ENCODE data around the gene WIPI1.
"Not testable (repeated sequence)": the region's sequence is repeated elsewhere in the genome, so short reads cannot be mapped to it uniquely, and the experiment has no call there.

Gene WIPI1

DNA sequence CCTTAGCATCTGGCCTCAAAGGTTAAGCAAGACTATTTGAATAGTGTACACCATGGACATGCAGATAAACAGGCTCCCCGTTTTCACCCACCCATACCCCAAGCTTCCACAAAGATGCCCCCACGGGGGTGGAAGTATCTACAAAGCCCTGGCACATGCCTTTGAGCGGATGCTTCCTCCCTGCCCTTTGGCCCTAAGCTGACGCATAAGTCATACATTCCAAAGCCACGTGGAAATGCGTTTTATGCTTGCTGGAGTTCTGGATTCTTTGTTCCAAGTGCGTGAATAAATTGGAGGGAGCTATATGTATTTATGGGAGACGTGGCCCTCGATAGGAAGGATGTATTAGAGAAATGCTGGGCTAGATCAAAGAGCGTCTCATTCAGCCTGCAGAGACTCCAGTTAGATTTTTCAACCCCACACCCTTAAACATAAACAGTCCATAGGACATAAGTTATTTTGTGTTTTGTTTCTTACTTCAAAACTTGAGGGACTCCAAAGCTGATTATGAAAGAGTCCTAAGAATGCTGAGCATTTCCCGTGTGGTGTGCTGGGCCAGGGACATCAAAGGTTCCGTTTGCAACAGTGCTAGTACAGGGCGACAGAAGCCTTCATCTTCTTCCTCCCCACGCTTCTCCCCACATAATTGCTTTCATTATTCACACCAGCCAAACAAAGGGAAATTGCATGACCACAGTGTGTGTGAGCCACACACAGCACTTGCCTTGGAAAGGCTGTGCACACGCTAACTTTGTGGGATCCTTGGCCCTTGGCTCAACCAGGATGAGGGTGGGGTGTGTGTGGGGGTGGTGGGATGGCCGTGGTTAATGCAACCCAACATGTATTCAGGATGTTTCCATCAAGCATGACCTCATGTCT, 73.6 kb downstream of the WIPI1 start:
- DNase-seq: peak; percentile 28

DNA sequence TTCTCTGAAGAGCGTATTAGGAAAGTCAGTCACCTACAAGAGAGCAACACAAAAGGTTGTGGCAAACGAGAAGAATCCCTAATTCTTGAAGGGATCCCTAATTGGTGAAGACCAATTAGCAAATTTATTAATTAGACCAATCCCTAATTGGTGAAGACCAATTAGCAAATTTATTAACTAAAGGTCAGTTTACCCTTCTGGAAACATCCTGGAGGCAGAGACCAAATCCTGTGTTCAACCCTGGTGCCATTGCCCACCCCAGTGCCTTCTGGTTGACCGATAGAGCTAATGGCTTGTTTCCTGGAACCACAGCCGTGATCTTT, 74.2 kb downstream of the WIPI1 start:
- no peak for DNase-seq

DNA sequence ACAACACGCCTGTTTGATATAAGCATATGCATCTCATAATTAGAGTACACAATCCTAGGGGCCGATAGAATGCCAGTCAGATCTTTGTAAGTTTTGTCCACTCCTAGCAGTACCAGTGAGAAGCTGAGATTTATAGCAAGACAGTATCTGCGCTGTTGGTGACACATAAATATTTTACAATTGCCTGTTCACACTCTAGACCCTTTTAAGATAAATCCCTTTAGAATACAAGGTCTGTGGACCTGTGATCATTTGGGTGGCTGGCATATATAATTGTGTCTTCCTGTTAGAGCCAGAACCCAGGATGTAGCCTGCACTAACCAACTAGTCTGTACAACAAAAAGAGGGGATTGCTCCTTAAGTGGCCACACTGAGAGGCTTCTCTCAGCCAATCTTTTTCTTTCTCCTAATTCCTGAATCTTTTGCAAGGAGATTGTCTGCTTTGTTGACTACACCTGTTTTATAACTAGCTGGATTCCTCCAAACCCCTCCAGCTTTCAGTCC, 74.7 kb downstream of the WIPI1 start:
- no peak for DNase-seq

DNA sequence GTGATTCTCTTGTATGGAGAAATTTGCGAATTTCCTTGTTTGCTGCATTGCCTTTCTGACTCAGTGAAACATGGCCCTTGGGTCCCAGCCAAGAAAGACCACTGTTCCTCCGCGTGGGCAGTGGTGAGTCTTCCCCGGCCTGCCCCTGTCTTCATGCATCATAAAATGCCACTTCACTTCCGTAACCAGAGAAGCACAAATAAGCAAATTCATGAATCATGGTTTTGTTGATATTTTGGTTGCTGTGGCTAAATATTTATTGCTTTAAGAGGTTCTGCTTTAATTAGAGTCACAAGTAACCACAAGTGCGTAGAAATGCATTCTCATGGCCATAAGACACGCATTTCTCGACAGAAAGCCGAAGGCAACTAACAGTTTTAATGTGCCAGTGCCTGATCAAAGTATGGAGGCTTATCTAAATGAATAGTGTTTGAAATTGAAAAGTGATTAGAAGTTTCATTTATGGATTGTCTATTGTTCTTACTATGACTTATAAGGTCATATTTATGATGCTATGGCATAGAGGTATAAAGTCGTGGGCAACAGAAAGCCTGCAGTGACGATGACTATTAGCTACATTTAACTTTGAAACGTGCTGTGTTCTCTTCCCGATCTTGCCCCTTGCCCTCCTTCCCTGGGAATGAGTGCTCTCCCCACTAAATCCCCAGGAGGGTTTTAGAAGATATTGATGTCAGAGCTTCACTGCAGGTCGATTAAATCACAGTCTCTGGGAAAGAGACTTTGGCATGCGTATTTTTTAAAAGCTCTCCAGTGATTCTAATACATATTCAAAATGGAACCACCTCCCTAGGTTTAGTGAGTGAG, 76.0 kb downstream of the WIPI1 start:
- no peak for DNase-seq

DNA sequence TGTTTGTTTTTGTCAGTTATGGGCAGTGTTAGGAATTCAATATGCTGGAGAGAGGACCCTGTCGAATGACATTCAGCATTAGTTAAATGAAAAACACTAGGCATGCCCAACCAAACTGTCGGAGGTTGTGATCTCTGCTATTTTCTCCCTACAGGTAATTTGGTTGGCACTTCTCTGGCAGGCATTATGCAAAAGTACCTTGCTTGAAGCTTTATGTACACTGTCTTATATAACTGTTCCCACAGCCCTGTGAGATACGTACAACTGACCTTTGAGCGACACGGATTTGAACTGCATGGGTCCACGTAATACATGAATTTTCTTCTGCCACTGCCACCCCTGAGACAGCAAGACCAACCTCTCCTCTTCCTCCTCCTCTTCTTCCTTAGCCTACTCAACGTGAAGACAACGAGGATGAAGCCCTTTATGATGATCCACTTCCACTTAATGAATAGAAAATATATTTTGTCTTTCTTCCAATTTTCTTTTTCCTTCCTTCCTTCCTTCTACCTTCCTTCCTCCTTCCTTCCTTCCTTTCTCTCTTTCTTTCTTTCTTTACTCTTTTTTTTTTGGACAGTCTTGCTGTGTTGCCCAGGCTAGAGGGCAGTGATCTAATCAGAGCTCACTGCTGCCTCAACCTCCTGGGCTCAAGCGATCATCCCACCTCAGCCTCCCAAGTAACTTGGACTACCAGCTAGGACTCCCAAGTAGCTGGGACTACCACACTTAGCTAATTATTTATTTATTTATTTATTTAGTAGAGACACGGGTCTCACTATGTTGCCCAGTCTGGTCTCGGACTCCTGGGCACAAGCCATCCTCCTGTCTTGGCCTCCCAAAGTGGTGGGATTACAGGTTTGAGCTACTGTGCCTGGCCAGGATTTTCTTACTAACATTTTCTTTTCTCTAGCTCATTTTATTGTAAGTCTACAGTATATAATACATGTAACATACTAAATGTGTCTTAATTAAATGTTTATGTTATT, 77.3 kb downstream of the WIPI1 start:
- no peak for DNase-seq

DNA sequence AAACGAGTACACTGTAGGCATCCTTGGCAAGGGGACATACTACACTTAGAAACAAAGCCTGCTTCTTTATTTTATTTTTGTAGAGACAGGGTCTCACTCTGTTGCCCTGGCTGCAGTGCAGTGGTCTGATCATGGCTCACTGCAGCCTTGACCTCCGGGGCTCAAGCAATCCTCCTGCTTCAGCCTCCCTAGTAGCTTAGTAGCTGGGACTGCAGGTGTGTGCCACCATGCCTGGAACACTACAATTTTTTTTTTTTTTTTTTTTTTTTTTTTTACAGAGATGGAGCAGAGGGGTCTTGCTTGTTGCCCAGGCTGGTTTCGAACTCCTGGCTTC, 78.2 kb downstream of the WIPI1 start:
- DNase-seq: no peak

DNA sequence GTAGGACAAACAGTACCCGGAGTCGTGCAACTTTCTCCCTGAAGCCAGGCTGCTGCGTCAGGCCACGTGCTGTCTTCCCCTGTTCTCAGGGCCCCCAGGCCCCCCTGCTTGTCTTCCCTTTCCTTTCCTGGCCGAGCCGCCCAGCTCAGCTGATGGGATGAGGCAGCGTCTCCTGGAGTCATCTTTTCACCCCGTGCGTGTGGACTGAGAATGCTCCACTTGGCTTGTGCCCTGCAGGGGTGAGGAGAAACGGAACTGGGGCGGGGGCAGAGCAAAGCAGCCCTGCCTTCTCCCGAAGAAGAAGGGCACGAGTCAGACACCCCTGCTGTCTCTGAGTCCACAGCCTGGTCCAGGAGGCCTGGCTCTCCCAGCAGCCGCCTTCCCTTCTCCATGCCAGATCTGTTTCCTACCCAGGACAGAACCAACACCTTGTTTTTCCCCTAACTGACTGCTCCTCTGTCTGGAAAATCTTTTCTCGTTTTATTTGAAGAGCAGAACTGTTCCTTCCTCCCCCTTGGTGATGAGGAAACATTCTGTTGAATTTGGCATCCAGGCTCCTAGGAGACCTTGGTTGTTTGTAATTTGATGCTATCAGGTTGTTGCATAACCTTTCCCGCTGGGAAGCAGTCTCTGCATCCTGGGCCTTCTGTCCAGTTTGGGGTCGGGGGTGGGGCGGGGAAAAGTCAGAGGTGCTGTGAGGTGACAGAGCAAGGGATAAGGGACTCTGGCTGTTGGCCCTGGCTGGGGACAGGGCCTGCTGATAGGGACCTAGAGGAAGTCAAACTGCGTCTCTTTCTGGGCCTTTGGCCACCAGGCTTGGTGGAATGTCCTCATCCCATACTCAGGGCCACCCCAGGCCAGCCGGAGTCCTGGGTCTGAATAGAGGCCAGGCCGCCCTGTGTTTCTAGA, 78.8 kb downstream of the WIPI1 start:
- DNase-seq: no peak

DNA sequence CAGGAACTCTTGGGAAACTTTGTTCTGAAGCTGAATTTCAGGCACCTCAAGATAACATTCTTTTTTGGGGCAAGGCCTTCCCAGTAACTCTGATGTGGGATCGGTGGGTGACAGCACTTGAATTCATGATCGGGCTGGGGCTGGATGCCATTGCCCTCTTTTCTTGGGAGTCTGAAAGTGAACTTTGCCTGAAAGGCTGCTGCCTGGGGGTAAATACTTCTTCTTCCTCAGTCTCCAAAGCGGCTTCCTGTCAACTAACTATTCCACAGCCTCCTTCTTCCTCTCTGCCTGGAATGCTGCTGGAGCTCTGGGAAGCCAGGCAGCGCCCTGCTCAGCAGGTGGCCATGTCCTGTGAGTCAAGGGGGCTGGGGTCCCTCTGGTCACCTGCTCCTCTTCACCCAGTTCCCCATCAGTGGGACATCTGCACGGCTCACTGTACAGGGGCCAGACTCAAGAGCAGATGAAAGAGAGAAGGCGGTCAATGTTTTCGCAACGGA, 79.5 kb downstream of the WIPI1 start:
- no peak for DNase-seq

DNA sequence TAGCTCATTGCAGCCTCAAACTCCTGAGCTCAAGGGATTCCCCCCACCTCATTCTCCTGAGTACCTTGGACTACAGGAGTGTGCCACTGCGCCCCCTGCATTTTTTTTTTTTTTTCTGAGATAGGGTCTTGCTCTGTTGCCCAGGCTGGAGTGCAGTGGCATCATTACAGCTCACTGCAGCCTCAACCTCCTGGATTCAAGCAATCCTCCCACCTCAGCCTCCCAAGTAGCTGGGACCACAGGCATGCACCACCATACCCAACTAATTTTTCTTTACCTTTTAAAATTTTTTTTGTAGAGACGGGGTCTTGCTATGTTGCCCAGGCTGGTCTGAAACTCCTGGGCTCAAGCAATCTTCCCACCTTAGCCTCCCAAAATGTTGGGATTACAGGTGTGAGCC, 81.1 kb downstream of the WIPI1 start:
- DNase-seq: not testable (repeated sequence)

DNA sequence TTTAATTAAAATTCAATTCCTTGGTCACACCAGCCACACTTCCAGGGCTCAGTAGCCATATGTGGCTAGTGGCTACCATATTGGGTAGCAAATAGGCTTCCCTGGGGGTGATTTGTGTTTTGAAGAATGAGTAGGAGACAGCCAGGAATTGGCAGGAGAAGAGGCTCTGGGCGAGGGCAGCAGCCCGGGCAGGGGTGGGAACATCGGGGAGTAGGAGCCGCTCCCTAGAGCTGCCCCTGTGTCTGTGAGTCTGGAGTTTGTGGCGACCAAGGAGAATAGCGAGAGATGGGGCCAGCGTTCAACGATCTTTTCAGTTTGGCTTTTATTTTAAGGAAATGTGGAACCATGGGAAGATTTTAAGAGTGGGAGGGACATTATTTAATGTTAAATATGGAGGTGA, 81.7 kb downstream of the WIPI1 start:
- no peak for DNase-seq

All from CD4-positive, alpha-beta T cell treated with Interleukin-21 for 1 hour (primary cell).